Loucy (cell line): ENCODE results near the gene BZW2.

ENCODE experiments used
- H2AFZ ChIP-seq: fragments of 200-600 bp; sonication (generic); 2 replicates; pipeline ENCODE4 v1.6.0; 2016; ENCODE audit warnings: antibody characterized with exemption, mild to moderate bottlenecking, low read length, moderate library complexity
- H3F3A ChIP-seq: fragments of 200-600 bp; 2 replicates; pipeline ENCODE4 v1.6.0; 2016; ENCODE audit warnings: antibody characterized with exemption, low read depth, mild to moderate bottlenecking
- H3K27me3 ChIP-seq: fragments of 200-600 bp; sonication (generic); 2 replicates; pipeline ENCODE4 v1.6.1; 2014; ENCODE audit warnings: low read length, mild to moderate bottlenecking; ENCODE audit not compliant: insufficient read depth, poor library complexity, severe bottlenecking
- H3K36me3 ChIP-seq: fragments of 200-600 bp; sonication (generic); 2 replicates; pipeline ENCODE4 v1.6.1; 2016; ENCODE audit warnings: low read length; ENCODE audit not compliant: insufficient read depth
- H3K4me1 ChIP-seq: fragments of 200-600 bp; sonication (generic); 2 replicates; pipeline ENCODE4 v1.5.1; 2014; ENCODE audit warnings: low read length, mild to moderate bottlenecking; ENCODE audit not compliant: insufficient read depth, poor library complexity, severe bottlenecking
- H3K4me2 ChIP-seq: fragments of 200-600 bp; sonication (generic); 2 replicates; pipeline ENCODE4 v1.6.0; 2014; ENCODE audit warnings: antibody characterized with exemption, low read length, low read depth, mild to moderate bottlenecking; ENCODE audit not compliant: poor library complexity, severe bottlenecking
- H3K4me3 ChIP-seq: fragments of 200-600 bp; sonication (generic); 2 replicates; pipeline ENCODE4 v1.5.1; 2014; ENCODE audit warnings: low read length, mild to moderate bottlenecking, mixed read lengths; ENCODE audit not compliant: poor library complexity, severe bottlenecking
- H3K79me2 ChIP-seq: fragments of 200-600 bp; sonication (generic); 2 replicates; pipeline ENCODE4 v1.6.1; 2014; ENCODE audit warnings: low read length; ENCODE audit not compliant: insufficient read depth
- H3K9ac ChIP-seq: fragments of 200-600 bp; sonication (generic); 2 replicates; pipeline ENCODE4 v1.6.0; 2014; ENCODE audit warnings: mild to moderate bottlenecking, low read depth, low read length, moderate library complexity; ENCODE audit not compliant: poor library complexity, severe bottlenecking
- H3K9me2 ChIP-seq: fragments of 200-600 bp; sonication (generic); replicated peaks from 2 replicates; pipeline ENCODE4 v1.6.1; 2016; ENCODE audit warnings: low read depth, low read length, mixed read lengths
- H3K9me3 ChIP-seq: fragments of 200-600 bp; sonication (generic); 2 replicates; pipeline ENCODE4 v1.6.1; 2014; ENCODE audit warnings: mild to moderate bottlenecking, antibody characterized with exemption, low read length, low read depth; ENCODE audit not compliant: insufficient read depth
- H4K20me1 ChIP-seq: fragments of 200-600 bp; sonication (generic); 2 replicates; pipeline ENCODE4 v1.6.0; 2014; ENCODE audit warnings: antibody characterized with exemption, low read length, mild to moderate bottlenecking; ENCODE audit not compliant: insufficient read depth, poor library complexity, severe bottlenecking
- EZH2phosphoT487 ChIP-seq: fragments of 200-600 bp; IDR thresholded peaks from 2 replicates; pipeline ENCODE4 v1.6.1; 2018; ENCODE audit warnings: antibody characterized with exemption, mild to moderate bottlenecking, moderate library complexity, borderline replicate concordance
- TF ChIP-seq, protein P1 (sequence below): fragments of 200-600 bp; sonication (generic); conservative IDR thresholded peaks from 2 replicates; pipeline ENCODE4 v1.5.1; 2014; ENCODE audit warnings: mild to moderate bottlenecking, antibody characterized with exemption, low read length

Gene BZW2

DNA sequence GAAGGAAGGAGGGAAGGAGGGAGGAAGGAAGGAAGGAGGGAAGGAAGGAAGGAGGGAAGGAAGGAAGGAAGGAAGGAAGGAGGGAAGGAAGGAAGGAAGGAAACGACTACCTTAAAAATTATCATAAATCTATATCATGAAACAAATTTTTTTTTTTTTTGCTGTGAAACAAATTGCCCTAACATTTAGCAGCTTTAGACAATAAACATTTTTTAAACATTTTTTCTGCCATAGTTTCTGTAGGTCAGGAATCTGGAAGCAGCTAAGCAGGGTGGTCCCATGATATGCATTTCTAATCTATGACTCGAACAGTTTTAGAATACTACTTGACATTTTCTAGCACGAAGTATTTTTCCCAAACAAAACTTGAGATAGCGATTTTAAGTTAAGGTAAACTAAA is 64.7 kb downstream of the BZW2 start:
- Histone ChIP-seq H3K4me2 (no peak overlapping the region), H4K20me1 (no peaks in the 10 kb centered on the region), H3K9me2 (no peaks in the 10 kb centered on the region), H3K9ac (no peak overlapping the region), H3K4me1 (peaks cover 4% of the 10 kb centered on the region), H3K36me3 (peaks cover 21% of the 10 kb centered on the region; the same call in 1 of the 2 replicates), H3K27me3 (no peaks in the 10 kb centered on the region), H3K4me3 (no peak overlapping the region), H3F3A (0 out of 2 replicates have a peak, but pooled peaks cover 4% of the 10 kb centered on the region), H3K79me2 (no peaks in the 10 kb centered on the region), H2AFZ (no peak overlapping the region), H3K9me3 (no peaks in the 10 kb centered on the region)
- no peak for TF ChIP-seq EZH2phosphoT487
- TF ChIP-seq, protein P1, sequence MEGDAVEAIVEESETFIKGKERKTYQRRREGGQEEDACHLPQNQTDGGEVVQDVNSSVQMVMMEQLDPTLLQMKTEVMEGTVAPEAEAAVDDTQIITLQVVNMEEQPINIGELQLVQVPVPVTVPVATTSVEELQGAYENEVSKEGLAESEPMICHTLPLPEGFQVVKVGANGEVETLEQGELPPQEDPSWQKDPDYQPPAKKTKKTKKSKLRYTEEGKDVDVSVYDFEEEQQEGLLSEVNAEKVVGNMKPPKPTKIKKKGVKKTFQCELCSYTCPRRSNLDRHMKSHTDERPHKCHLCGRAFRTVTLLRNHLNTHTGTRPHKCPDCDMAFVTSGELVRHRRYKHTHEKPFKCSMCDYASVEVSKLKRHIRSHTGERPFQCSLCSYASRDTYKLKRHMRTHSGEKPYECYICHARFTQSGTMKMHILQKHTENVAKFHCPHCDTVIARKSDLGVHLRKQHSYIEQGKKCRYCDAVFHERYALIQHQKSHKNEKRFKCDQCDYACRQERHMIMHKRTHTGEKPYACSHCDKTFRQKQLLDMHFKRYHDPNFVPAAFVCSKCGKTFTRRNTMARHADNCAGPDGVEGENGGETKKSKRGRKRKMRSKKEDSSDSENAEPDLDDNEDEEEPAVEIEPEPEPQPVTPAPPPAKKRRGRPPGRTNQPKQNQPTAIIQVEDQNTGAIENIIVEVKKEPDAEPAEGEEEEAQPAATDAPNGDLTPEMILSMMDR, result no peak

DNA sequence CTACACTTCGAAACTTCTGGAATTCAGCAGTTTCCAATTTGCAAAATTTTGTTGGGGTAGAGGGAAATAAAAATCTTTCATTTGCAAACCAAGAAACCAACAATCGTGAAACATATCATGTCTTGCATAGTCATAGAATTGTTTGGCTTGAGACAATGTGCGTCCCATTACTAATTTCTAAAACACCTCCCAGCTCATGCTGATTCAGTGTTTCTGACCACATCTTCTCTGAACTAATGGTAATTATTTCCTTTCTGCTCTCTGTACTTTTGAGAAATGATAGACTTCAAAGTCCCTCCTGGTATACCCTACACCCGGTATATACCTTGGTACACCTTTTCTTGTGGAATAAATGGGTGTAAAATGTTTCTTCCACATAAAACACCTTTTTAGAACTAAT is 65.7 kb downstream of the BZW2 start:
- H3K4me1 ChIP-seq, result peaks cover 4% of the 10 kb centered on the region
- no peaks in the 10 kb centered on the region for H3K9me3 ChIP-seq
- no peak overlapping the region for H3K9ac ChIP-seq
- TF ChIP-seq, protein P1, result no peak
- TF ChIP-seq EZH2phosphoT487, result no peak
- no peaks in the 10 kb centered on the region for H3K27me3 ChIP-seq
- H3K9me2 ChIP-seq, result no peaks in the 10 kb centered on the region
- H3K36me3 ChIP-seq, result peaks cover 11% of the 10 kb centered on the region; the same call in 1 of the 2 replicates
- H2AFZ ChIP-seq, result no peak overlapping the region
- 0 out of 2 replicates have a peak, but pooled peaks cover 4% of the 10 kb centered on the region for H3F3A ChIP-seq
- H3K4me3 ChIP-seq, result no peak overlapping the region
- H3K79me2 ChIP-seq, result no peaks in the 10 kb centered on the region
- H3K4me2 ChIP-seq, result no peak overlapping the region
- H4K20me1 ChIP-seq, result no peaks in the 10 kb centered on the region

DNA sequence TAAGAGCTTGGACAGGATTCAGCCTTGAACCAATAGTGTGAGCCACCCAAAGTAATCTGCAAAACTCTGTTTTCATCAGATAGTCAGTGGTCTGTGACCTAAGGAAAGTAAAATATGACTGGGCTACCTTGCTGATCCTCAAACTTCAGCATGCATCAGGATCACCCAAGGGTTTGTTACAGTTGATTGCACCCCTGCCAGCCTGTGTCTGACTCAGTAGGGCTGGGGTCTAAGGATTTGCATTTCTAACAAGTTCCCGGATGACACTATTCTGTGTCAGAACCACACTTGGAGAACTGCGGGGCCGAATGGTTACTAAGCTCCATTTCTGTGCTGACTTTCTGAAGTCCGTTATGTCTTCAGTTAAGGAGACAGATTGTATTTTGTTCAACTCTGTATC is 66.9 kb downstream of the BZW2 start:
- no peaks in the 10 kb centered on the region for H4K20me1 ChIP-seq
- no peaks in the 10 kb centered on the region for H3K9me2 ChIP-seq
- TF ChIP-seq, protein P1, result no peak
- no peak for TF ChIP-seq EZH2phosphoT487
- no peaks in the 10 kb centered on the region for H3K27me3 ChIP-seq
- H3K9ac ChIP-seq, result no peak overlapping the region
- H3F3A ChIP-seq, result 0 out of 2 replicates have a peak, but pooled peaks cover 4% of the 10 kb centered on the region
- no peaks in the 10 kb centered on the region for H3K9me3 ChIP-seq
- H3K36me3 ChIP-seq, result no peaks in the 10 kb centered on the region; the same call in 1 of the 2 replicates
- H3K4me2 ChIP-seq, result no peak overlapping the region
- H3K4me1 ChIP-seq, result peaks cover 4% of the 10 kb centered on the region
- no peak overlapping the region for H3K4me3 ChIP-seq
- H3K79me2 ChIP-seq, result no peaks in the 10 kb centered on the region
- H2AFZ ChIP-seq, result no peak overlapping the region
